Stimulated activated CD4-positive, alpha-beta T cell treated with anti-CD3 and anti-CD28 coated beads, TNF-alpha, amount 100 ng/mL, for 24 hours (primary cell): ENCODE data around the gene SPECC1L.

ENCODE experiments used
- DNase-seq, 3 experiments: peaks; one replicate each; pipeline ENCODE4 v3.0.0-alpha.2; 2020; ENCODE audit warnings: low read depth in 3 of 3

SPECC1L gene

GRCh38 chr22:24322522-24322921, 51.9 kb downstream of the SPECC1L start:
- no peak for DNase-seq

- no peak for DNase-seq
Observed at GRCh38 chr22:24323233-24323632, 52.6 kb downstream of the SPECC1L start.

- no peak for DNase-seq
Observed at GRCh38 chr22:24323695-24324094, 53.1 kb downstream of the SPECC1L start.

GRCh38 chr22:24324137-24324536, 53.5 kb downstream of the SPECC1L start:
- no peak for DNase-seq

- DNase-seq: no peak
Observed at GRCh38 chr22:24325105-24325757, 54.6 kb downstream of the SPECC1L start.

- no peak for DNase-seq
Observed at GRCh38 chr22:24326266-24326665, 55.6 kb downstream of the SPECC1L start.

GRCh38 chr22:24327832-24328231, 57.2 kb downstream of the SPECC1L start:
- DNase-seq: no peak

GRCh38 chr22:24329453-24329852, 58.8 kb downstream of the SPECC1L start:
- DNase-seq: no peak

- DNase-seq: no peak
Observed at GRCh38 chr22:24330636-24331035, 60.0 kb downstream of the SPECC1L start.

- no peak for DNase-seq
Observed at GRCh38 chr22:24331468-24332440, 61.1 kb downstream of the SPECC1L start.

GRCh38 chr22:24333301-24333700, 62.7 kb downstream of the SPECC1L start:
- no peak for DNase-seq

GRCh38 chr22:24335496-24335895, 64.9 kb downstream of the SPECC1L start:
- no peak for DNase-seq

- no peak for DNase-seq
Observed at GRCh38 chr22:24337894-24338645, 67.4 kb downstream of the SPECC1L start.

GRCh38 chr22:24338726-24339451, 68.3 kb downstream of the SPECC1L start:
- DNase-seq: no peak

GRCh38 chr22:24339452-24339747, 68.8 kb downstream of the SPECC1L start:
- no peak for DNase-seq

GRCh38 chr22:24341627-24342026, 71.0 kb downstream of the SPECC1L start:
- no peak for DNase-seq

- DNase-seq: no peak
Observed at GRCh38 chr22:24350627-24351026, 80.0 kb downstream of the SPECC1L start.

- no peak for DNase-seq
Observed at GRCh38 chr22:24353121-24353520, 82.5 kb downstream of the SPECC1L start.

- no peak for DNase-seq
Observed at GRCh38 chr22:24355574-24355973, 84.9 kb downstream of the SPECC1L start.

- DNase-seq: no peak
Observed at GRCh38 chr22:24357547-24357946, 86.9 kb downstream of the SPECC1L start.

GRCh38 chr22:24358105-24358836, 87.6 kb downstream of the SPECC1L start:
- no peak for DNase-seq
